Upper lobe of left lung (tissue), 4 donors: ENCODE data around the gene SULT2A1.

Experiments used
- CTCF ChIP-seq, 6 experiments: fragments of 450-650 bp in 4 of 6; fragments of 200-600 bp in 2 of 6; sonication (generic) in 2 of 6; IDR thresholded peaks; one replicate each; pipeline ENCODE4 v1.5.1; 2016 to 2019; ENCODE audit warnings: antibody characterized with exemption in 6 of 6
- POLR2A ChIP-seq, 4 donors: fragments of 450-650 bp; IDR thresholded peaks; one replicate each; pipeline ENCODE4 v1.5.1; 2016 to 2017; ENCODE audit warnings: antibody characterized with exemption in 4 of 4, mild to moderate bottlenecking in 2 of 4

- no peak for TF ChIP-seq CTCF (IDR thresholded peaks at IDR 0.05)
- TF ChIP-seq POLR2A (IDR thresholded peaks at IDR 0.05) = no peak
Observed at GRCh38 chr19:47860602-47861297, 25.4 kb downstream of the SULT2A1 start.
